Stomach (tissue), 9 donors: ENCODE data around the gene SOX6. TPM values are rescaled to one million over a fixed set of nuclear protein-coding genes. Genes with fewer than 3 reads are reported as not detected.
A peak's percentile ranks its signal among the peaks of the same experiment; 100 is the strongest.

Source experiments
- DNase-seq, 2 donors: peaks; one replicate each; pipeline versions ENCODE4 v3.0.0 to v3.0.0-alpha.2; 2013 to 2019
- H3K27ac ChIP-seq, 5 donors: fragments of 200-600 bp in 4 of 5; sonication (generic) in 4 of 5; one replicate each; pipeline ENCODE4 v1.5.1; 2013 to 2019; ENCODE audit warnings: mild to moderate bottlenecking in 1 of 5, moderate library complexity in 1 of 5
- H3K27me3 ChIP-seq, 3 donors: fragments of 200-600 bp; sonication (generic); one replicate each; pipeline ENCODE4 v1.5.1; 2017 to 2019; ENCODE audit warnings: mixed run types in 1 of 3
- H3K36me3 ChIP-seq, 4 donors: fragments of 200-600 bp; sonication (generic); 1 replicate in 3 of 4; 2 replicates in 1 of 4; pipeline ENCODE4 v1.5.1; 2016 to 2019
- H3K4me1 ChIP-seq, 4 donors: fragments of 200-600 bp; sonication (generic); one replicate each; pipeline ENCODE4 v1.5.1; 2016 to 2019
- H3K4me3 ChIP-seq, 4 donors: fragments of 200-600 bp; sonication (generic) in 3 of 4; one replicate each; pipeline ENCODE4 v1.5.1; 2016 to 2019; ENCODE audit warnings: mild to moderate bottlenecking in 1 of 4
- H3K9me3 ChIP-seq, 4 donors: fragments of 200-600 bp; sonication (generic); one replicate each; pipeline ENCODE4 v1.5.1; 2016 to 2019
- EP300 ChIP-seq: sonication (generic); formaldehyde crosslinking; IDR thresholded peaks from one replicate; pipeline ENCODE4 v1.6.1; 2017; ENCODE audit warnings: antibody characterized with exemption
- POLR2A ChIP-seq, 4 donors: fragments of 450-650 bp; IDR thresholded peaks; one replicate each; pipeline ENCODE4 v1.6.1; 2016; ENCODE audit warnings: antibody characterized with exemption in 4 of 4, control low read depth in 2 of 4, mild to moderate bottlenecking in 1 of 4, moderate library complexity in 1 of 4
- POLR2AphosphoS5 ChIP-seq, 3 donors: sonication (generic); formaldehyde crosslinking; IDR thresholded peaks; one replicate each; pipeline ENCODE4 v1.6.1; 2016; ENCODE audit warnings: antibody characterized with exemption in 3 of 3
- WGBS, 5 donors: extraction: QIAGEN DNeasy Blood & Tissue Kit in 3 of 5; methylation state at CpG; one replicate each; pipeline versions ENCODE4 v1.1.5 to v1.1.7; 2013 to 2018; 5-methylcytosine and 5-hydroxymethylcytosine counted together
- intact Hi-C: fragments of 100-400 bp; cut with DNase I; formaldehyde crosslinking; loops from one replicate; pipeline ENCODE4 v1.15.1; 2023; ENCODE audit warnings: low total_unique reads
- polyA plus RNA-seq, 3 donors: library from polyadenylated mRNA; stranded (reverse); fragments of 200-250 nt; gene quantifications; one replicate each; pipeline ENCODE4 v1.2.3, GENCODE V29; 2013
- total RNA-seq, 5 donors: library from RNA; depleted of rRNA; stranded (reverse); fragments of >200 nt; gene quantifications; one replicate each; pipeline versions ENCODE4 v1.1.0 to v1.2.3, GENCODE V29; 2014 to 2016
- TF ChIP-seq, protein P1 (sequence below), 7 experiments: fragments of 450-650 bp in 4 of 7; fragments of 200-600 bp in 3 of 7; sonication (generic) in 3 of 7; IDR thresholded peaks; one replicate each; pipeline ENCODE4 v1.5.1; 2016 to 2019; ENCODE audit warnings: antibody characterized with exemption in 7 of 7, control low read depth in 2 of 7, mild to moderate bottlenecking in 1 of 7
- donor health status: healthy with polysubstance abuse.
- donor health status: Bipolar disorder and iron deficiency.
- donor health status: healthy.

SOX6 gene
- total and polyA plus RNA-seq, 8 donors = 1.2 to 13.6 (median 4.5) TPM

DNA sequence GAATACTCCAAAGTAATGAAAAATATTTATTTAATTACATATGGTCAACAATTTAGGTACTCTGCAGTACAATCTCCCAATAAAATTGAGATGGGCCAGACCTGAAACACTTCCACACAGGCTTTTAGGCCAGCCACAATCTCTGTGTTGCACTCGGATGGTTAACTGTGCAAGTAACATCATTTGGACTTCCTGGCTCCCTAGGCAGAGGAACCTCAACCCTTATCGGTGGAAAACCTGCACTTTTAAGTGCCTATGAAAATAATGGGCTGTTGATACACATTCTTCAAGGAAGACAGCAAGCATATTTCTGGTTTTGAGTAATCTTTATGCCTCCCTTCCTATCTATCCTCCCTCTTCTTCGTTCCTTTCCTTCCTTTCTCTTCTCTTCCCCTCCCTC is 343.1 kb downstream of the SOX6 start:
- TF ChIP-seq, protein P1, sequence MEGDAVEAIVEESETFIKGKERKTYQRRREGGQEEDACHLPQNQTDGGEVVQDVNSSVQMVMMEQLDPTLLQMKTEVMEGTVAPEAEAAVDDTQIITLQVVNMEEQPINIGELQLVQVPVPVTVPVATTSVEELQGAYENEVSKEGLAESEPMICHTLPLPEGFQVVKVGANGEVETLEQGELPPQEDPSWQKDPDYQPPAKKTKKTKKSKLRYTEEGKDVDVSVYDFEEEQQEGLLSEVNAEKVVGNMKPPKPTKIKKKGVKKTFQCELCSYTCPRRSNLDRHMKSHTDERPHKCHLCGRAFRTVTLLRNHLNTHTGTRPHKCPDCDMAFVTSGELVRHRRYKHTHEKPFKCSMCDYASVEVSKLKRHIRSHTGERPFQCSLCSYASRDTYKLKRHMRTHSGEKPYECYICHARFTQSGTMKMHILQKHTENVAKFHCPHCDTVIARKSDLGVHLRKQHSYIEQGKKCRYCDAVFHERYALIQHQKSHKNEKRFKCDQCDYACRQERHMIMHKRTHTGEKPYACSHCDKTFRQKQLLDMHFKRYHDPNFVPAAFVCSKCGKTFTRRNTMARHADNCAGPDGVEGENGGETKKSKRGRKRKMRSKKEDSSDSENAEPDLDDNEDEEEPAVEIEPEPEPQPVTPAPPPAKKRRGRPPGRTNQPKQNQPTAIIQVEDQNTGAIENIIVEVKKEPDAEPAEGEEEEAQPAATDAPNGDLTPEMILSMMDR (IDR thresholded peaks at IDR 0.05) = no peak
- no peak for TF ChIP-seq POLR2A (IDR thresholded peaks at IDR 0.05)
- TF ChIP-seq EP300 = no peak
- TF ChIP-seq POLR2AphosphoS5 (IDR thresholded peaks at IDR 0.05) = no peak
- intact Hi-C loops = no loop called here
- H3K4me1 ChIP-seq = no peaks in the 10 kb centered on the region
- H3K27ac ChIP-seq = no peak overlapping the region
- no peaks in the 10 kb centered on the region for H3K36me3 ChIP-seq
- no peaks in the 10 kb centered on the region for H3K9me3 ChIP-seq
- no peak overlapping the region for H3K4me3 ChIP-seq
- 68 to 77% (median 73%) methylated on average over 3 of the region's 3 CpGs for whole genome bisulfite sequencing, 5 donors
- no peaks in the 10 kb centered on the region for H3K27me3 ChIP-seq
- no peak for DNase-seq

- 39 to 56% (median 46%) methylated on average over 6 of the region's 6 CpGs for WGBS, 5 donors
- no peak overlapping the region for H3K4me3 ChIP-seq
Observed at GRCh38 chr11:16012125-16012751, 344.1 kb downstream of the SOX6 start.

DNA sequence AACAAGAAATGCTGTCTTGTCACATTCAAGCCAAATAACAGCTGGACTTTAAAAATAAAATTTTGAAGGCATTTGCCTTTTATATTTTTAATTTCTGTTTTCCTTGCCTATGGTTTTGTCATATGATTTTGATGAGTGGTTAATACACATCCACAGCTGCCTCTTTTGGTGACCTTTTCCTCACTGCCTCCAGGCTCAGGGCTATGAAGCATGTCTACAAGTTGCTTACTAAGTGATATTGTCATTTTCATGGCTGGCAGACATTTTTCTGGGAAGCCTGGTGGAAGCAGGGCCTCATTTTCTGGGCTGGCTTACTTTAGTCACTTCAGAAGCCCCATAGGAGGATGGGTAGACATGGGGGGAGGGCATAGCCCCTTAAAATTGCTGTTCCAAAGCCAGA is 344.9 kb downstream of the SOX6 start:
- Histone ChIP-seq H3K9me3 (no peaks in the 10 kb centered on the region), H3K36me3 (no peaks in the 10 kb centered on the region), H3K27ac (no peak overlapping the region), H3K27me3 (no peaks in the 10 kb centered on the region), H3K4me1 (no peaks in the 10 kb centered on the region), H3K4me3 (no peak overlapping the region)
- TF ChIP-seq POLR2A (IDR thresholded peaks at IDR 0.05) (no peak), POLR2AphosphoS5 (IDR thresholded peaks at IDR 0.05) (no peak), EP300 (no peak)
- TF ChIP-seq, protein P1 (IDR thresholded peaks at IDR 0.05) = no peak
- DNase-seq = no peak
- intact Hi-C loops = no loop called here

More at GRCh38 chr11:16012125-16012751, 344.1 kb downstream of the SOX6 start:
- H3K36me3 ChIP-seq = no peaks in the 10 kb centered on the region
- no peak overlapping the region for H3K27ac ChIP-seq
- no peaks in the 10 kb centered on the region for H3K27me3 ChIP-seq
- H3K4me1 ChIP-seq = no peaks in the 10 kb centered on the region
- peak in 1 of 2 donors; percentile 25 for DNase-seq
- intact Hi-C loops = no loop called here
- no peaks in the 10 kb centered on the region for H3K9me3 ChIP-seq
- no peak for TF ChIP-seq POLR2A (IDR thresholded peaks at IDR 0.05)
- TF ChIP-seq, protein P1 (IDR thresholded peaks at IDR 0.05) = no peak
- no peak for TF ChIP-seq POLR2AphosphoS5 (IDR thresholded peaks at IDR 0.05)
- no peak for TF ChIP-seq EP300

- Histone ChIP-seq H3K4me3 (no peak overlapping the region), H3K27me3 (no peaks in the 10 kb centered on the region), H3K9me3 (no peaks in the 10 kb centered on the region), H3K4me1 (no peaks in the 10 kb centered on the region), H3K27ac (no peak overlapping the region), H3K36me3 (no peaks in the 10 kb centered on the region)
- DNase-seq = no peak
- no peak for TF ChIP-seq EP300
- WGBS, 5 donors = 88 to 97% (median 92%) methylated on average over 1 of the region's 1 CpG
- intact Hi-C loops = no loop called here
Observed at GRCh38 chr11:16009021-16009420, 347.3 kb downstream of the SOX6 start.

GRCh38 chr11:16007514-16007913 is 348.8 kb downstream of the SOX6 start:
- TF ChIP-seq, protein P1 (IDR thresholded peaks at IDR 0.05) = no peak
- TF ChIP-seq EP300 (no peak), POLR2AphosphoS5 (IDR thresholded peaks at IDR 0.05) (no peak)
- Histone ChIP-seq H3K4me1 (peaks cover 0 to 6% (median 6%) of the 10 kb centered on the region in 4 donors), H3K27me3 (no peaks in the 10 kb centered on the region), H3K27ac (no peak overlapping the region), H3K36me3 (no peaks in the 10 kb centered on the region), H3K9me3 (no peaks in the 10 kb centered on the region), H3K4me3 (no peak overlapping the region)
- intact Hi-C loops = no loop called here
- no peak for DNase-seq
- 78 to 88% (median 84%) methylated on average over 3 of the region's 3 CpGs for WGBS, 5 donors
